Activated CD4-positive, alpha-beta T cell treated with anti-CD3 and anti-CD28 coated beads, Interleukin-2, amount 10 ng/mL, durations not matched to agents 24 days and 14 days (primary cell): Measurements from ENCODE around the gene VASP. TPM values are rescaled to one million over a fixed set of nuclear protein-coding genes. Genes with fewer than 3 reads are reported as not detected.

Source experiments
- DNase-seq: peaks from one replicate; pipeline ENCODE4 v3.0.0; 2022
- H3K27ac Mint-ChIP-seq: one replicate; pipeline ENCODE4 v1.8.0; 2022; ENCODE audit warnings: mild to moderate bottlenecking, mixed read lengths
- H3K27me3 Mint-ChIP-seq: one replicate; pipeline ENCODE4 v1.8.0; 2022; ENCODE audit warnings: mixed read lengths
- H3K36me3 Mint-ChIP-seq: one replicate; pipeline ENCODE4 v1.8.0; 2022; ENCODE audit warnings: low read depth, mild to moderate bottlenecking, mixed read lengths
- H3K4me1 Mint-ChIP-seq: one replicate; pipeline ENCODE4 v1.8.0; 2021; ENCODE audit warnings: mixed read lengths
- H3K4me3 Mint-ChIP-seq: one replicate; pipeline ENCODE4 v1.8.0; 2022; ENCODE audit warnings: mild to moderate bottlenecking, moderate library complexity, mixed read lengths
- H3K9me3 Mint-ChIP-seq: one replicate; pipeline ENCODE4 v1.8.0; 2021; ENCODE audit warnings: mixed read lengths
- intact Hi-C: fragments of 100-400 bp; cut with micrococcal nuclease; formaldehyde crosslinking; loops from one replicate; pipeline ENCODE4 v1.15.1; 2023
- total RNA-seq: library from RNA; stranded (reverse); gene quantifications from 2 replicates; pipeline ENCODE4 v1.2.3, GENCODE V29; 2022

VASP gene
- 215 and 219 TPM in 2 replicates for total RNA-seq

GRCh38 chr19:45506989-45507871 is at the start of gene VASP:
Gene VASP, plus strand, starts transcription at chr19:45507479. Its CDS starts 293 bp downstream, at chr19:45507772.
- no peaks in the 10 kb centered on the region for H3K27me3 Mint-ChIP-seq
- DNase-seq: peak; percentile 98
- peaks cover 36% of the 10 kb centered on the region for H3K4me1 Mint-ChIP-seq
- intact Hi-C loops: loop anchor here (1.0 to 2.0 kb wide), 7 partner anchors 10 to 185 kb away; partner anchors contain the start of genes OPA3, QPCTL and RTN2
- H3K4me3 Mint-ChIP-seq: peak within 1 kb of the TSS; percentile 92
- H3K9me3 Mint-ChIP-seq: no peaks in the 10 kb centered on the region
- H3K27ac Mint-ChIP-seq: peak within 1 kb of the TSS; percentile 97
- H3K36me3 Mint-ChIP-seq: peaks cover 28% of the 10 kb centered on the region

- DNase-seq: no peak
- intact Hi-C loops: no loop called here
- H3K4me1 Mint-ChIP-seq: peaks cover 15% of the 10 kb centered on the region
Measured at GRCh38 chr19:45457776-45458175, 49.5 kb upstream of the VASP start.

GRCh38 chr19:45460807-45461347 is 46.4 kb upstream of the VASP start:
- Mint-ChIP-seq H3K4me1 (peaks cover 7% of the 10 kb centered on the region), H3K36me3 (no peaks in the 10 kb centered on the region), H3K9me3 (no peaks in the 10 kb centered on the region), H3K27ac (no peak overlapping the region), H3K27me3 (peaks cover 23% of the 10 kb centered on the region), H3K4me3 (no peak overlapping the region)
- intact Hi-C loops: no loop called here
- DNase-seq: no peak

More at GRCh38 chr19:45457776-45458175, 49.5 kb upstream of the VASP start:
- peaks cover 19% of the 10 kb centered on the region for H3K27me3 Mint-ChIP-seq
- H3K9me3 Mint-ChIP-seq: no peaks in the 10 kb centered on the region
- H3K4me3 Mint-ChIP-seq: no peak overlapping the region
- H3K36me3 Mint-ChIP-seq: no peaks in the 10 kb centered on the region
- H3K27ac Mint-ChIP-seq: no peak overlapping the region

- Mint-ChIP-seq H3K9me3 (no peaks in the 10 kb centered on the region), H3K27ac (no peak overlapping the region), H3K36me3 (no peaks in the 10 kb centered on the region), H3K4me1 (peaks cover 3% of the 10 kb centered on the region), H3K27me3 (peaks cover 30% of the 10 kb centered on the region), H3K4me3 (no peak overlapping the region)
- intact Hi-C loops: no loop called here
- no peak for DNase-seq
Measured at GRCh38 chr19:45462174-45462573, 45.1 kb upstream of the VASP start.

- Mint-ChIP-seq H3K9me3 (no peaks in the 10 kb centered on the region), H3K4me3 (no peak overlapping the region), H3K36me3 (no peaks in the 10 kb centered on the region), H3K27me3 (peaks cover 28% of the 10 kb centered on the region), H3K27ac (no peak overlapping the region), H3K4me1 (peaks cover 8% of the 10 kb centered on the region)
- intact Hi-C loops: no loop called here
- DNase-seq: no peak
Measured at GRCh38 chr19:45463241-45463640, 44.0 kb upstream of the VASP start.

- Mint-ChIP-seq H3K27me3 (peaks cover 28% of the 10 kb centered on the region), H3K27ac (no peak overlapping the region), H3K36me3 (no peaks in the 10 kb centered on the region), H3K4me1 (peaks cover 10% of the 10 kb centered on the region), H3K9me3 (no peaks in the 10 kb centered on the region), H3K4me3 (no peak overlapping the region)
- intact Hi-C loops: no loop called here
- DNase-seq: no peak
Measured at GRCh38 chr19:45464274-45464673, 43.0 kb upstream of the VASP start.

GRCh38 chr19:45464852-45465441 is 42.3 kb upstream of the VASP start:
- intact Hi-C loops: loop anchor here (1.0 kb wide), 1 partner anchor 9 kb away; no protein-coding TSS in a partner anchor

GRCh38 chr19:45467115-45467455 is 40.2 kb upstream of the VASP start:
- peaks cover 24% of the 10 kb centered on the region for H3K4me1 Mint-ChIP-seq
- peaks cover 10% of the 10 kb centered on the region for H3K36me3 Mint-ChIP-seq
- no peaks in the 10 kb centered on the region for H3K9me3 Mint-ChIP-seq
- peak overlapping the region; percentile 94 for H3K27ac Mint-ChIP-seq
- H3K4me3 Mint-ChIP-seq: peak overlapping the region; percentile 86
- peaks cover 31% of the 10 kb centered on the region for H3K27me3 Mint-ChIP-seq
- intact Hi-C loops: no loop called here
- no peak for DNase-seq

More at GRCh38 chr19:45464852-45465441, 42.3 kb upstream of the VASP start:
- Mint-ChIP-seq H3K27ac (no peak overlapping the region), H3K27me3 (peaks cover 28% of the 10 kb centered on the region), H3K36me3 (no peaks in the 10 kb centered on the region), H3K4me1 (peaks cover 14% of the 10 kb centered on the region), H3K9me3 (no peaks in the 10 kb centered on the region), H3K4me3 (no peak overlapping the region)
- DNase-seq: no peak

GRCh38 chr19:45467456-45468158 is 39.7 kb upstream of the VASP start, which contains the start of gene FOSB:
Gene FOSB, plus strand, starts transcription at chr19:45467996. Its CDS starts 591 bp downstream, at chr19:45468587.
- Mint-ChIP-seq H3K4me3 (peak within 1 kb of the TSS; percentile 86), H3K9me3 (no peaks in the 10 kb centered on the region), H3K27me3 (peaks cover 35% of the 10 kb centered on the region), H3K36me3 (peaks cover 15% of the 10 kb centered on the region), H3K27ac (peak within 1 kb of the TSS; percentile 94), H3K4me1 (peaks cover 24% of the 10 kb centered on the region)
- peak; percentile 98 for DNase-seq
- intact Hi-C loops: no loop called here

GRCh38 chr19:45468159-45468651 is 39.1 kb upstream of the VASP start:
- intact Hi-C loops: no loop called here

GRCh38 chr19:45468803-45469131 is 38.5 kb upstream of the VASP start:
- H3K4me1 Mint-ChIP-seq: peaks cover 28% of the 10 kb centered on the region
- peaks cover 43% of the 10 kb centered on the region for H3K27me3 Mint-ChIP-seq
- DNase-seq: no peak
- intact Hi-C loops: loop anchor here (1.0 kb wide), 2 partner anchors 10 to 18 kb away; no protein-coding TSS in a partner anchor
- peaks cover 24% of the 10 kb centered on the region for H3K36me3 Mint-ChIP-seq
- peak overlapping the region; percentile 94 for H3K27ac Mint-ChIP-seq
- H3K9me3 Mint-ChIP-seq: no peaks in the 10 kb centered on the region
- H3K4me3 Mint-ChIP-seq: peak overlapping the region; percentile 86

More at GRCh38 chr19:45468159-45468651, 39.1 kb upstream of the VASP start:
- peaks cover 38% of the 10 kb centered on the region for H3K27me3 Mint-ChIP-seq
- peaks cover 19% of the 10 kb centered on the region for H3K36me3 Mint-ChIP-seq
- H3K4me3 Mint-ChIP-seq: peak overlapping the region; percentile 86
- DNase-seq: peak; percentile 90
- no peaks in the 10 kb centered on the region for H3K9me3 Mint-ChIP-seq
- peaks cover 28% of the 10 kb centered on the region for H3K4me1 Mint-ChIP-seq
- peak overlapping the region; percentile 94 for H3K27ac Mint-ChIP-seq

GRCh38 chr19:45469132-45469944 is 37.9 kb upstream of the VASP start:
- Mint-ChIP-seq H3K27ac (peak overlapping the region; percentile 94), H3K27me3 (peaks cover 49% of the 10 kb centered on the region), H3K9me3 (no peaks in the 10 kb centered on the region), H3K4me3 (peak overlapping the region; percentile 86), H3K36me3 (peaks cover 26% of the 10 kb centered on the region), H3K4me1 (peaks cover 28% of the 10 kb centered on the region)
- DNase-seq: peak; percentile 98
- intact Hi-C loops: loop anchor here (1.0 kb wide), 2 partner anchors 9 to 19 kb away; no protein-coding TSS in a partner anchor
